Activated naive CD4-positive, alpha-beta T cell treated with anti-CD3 and anti-CD28 coated beads, Interleukin-2, amount 50 U/mL, for 16 hours (primary cell): ENCODE data around the gene VWA8.
"Not testable (repeated sequence)": the region's sequence is repeated elsewhere in the genome, so short reads cannot be mapped to it uniquely, and the experiment has no call there.

Experiments used
- DNase-seq: peaks from one replicate; pipeline ENCODE4 v3.0.0-alpha.2; 2020

Gene VWA8

GRCh38 chr13:41571817-41572340, 389.0 kb downstream of the VWA8 start:
- DNase-seq, result not testable (repeated sequence)

- DNase-seq, result no peak
These were observed 391.9 kb downstream of the VWA8 start for GRCh38 chr13:41568972-41569351.

GRCh38 chr13:41568143-41568971, 392.6 kb downstream of the VWA8 start:
- DNase-seq, result no peak

- DNase-seq, result no peak
These were observed 393.5 kb downstream of the VWA8 start for GRCh38 chr13:41567363-41567762.

- DNase-seq, result no peak
These were observed 395.1 kb downstream of the VWA8 start for GRCh38 chr13:41565846-41566245.

DNA sequence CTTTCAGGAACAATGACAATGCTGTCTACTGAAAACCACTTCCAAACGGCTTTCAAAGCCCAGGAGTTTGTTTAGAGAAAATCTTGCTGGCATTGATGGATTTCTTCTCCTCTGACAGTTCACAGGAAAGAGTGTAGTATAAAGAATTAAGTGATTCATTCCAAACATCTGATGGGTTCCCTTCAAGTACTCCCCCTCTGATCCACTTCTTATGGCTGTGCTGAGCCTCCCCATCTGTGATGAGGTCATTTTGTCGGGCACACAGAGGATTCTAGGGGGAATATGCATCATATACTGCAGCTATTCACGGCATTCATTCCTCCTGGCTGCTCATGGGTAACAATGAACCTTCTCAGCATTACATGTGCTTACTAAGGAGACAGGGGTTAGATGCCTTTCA, 395.7 kb downstream of the VWA8 start:
- no peak for DNase-seq

DNA sequence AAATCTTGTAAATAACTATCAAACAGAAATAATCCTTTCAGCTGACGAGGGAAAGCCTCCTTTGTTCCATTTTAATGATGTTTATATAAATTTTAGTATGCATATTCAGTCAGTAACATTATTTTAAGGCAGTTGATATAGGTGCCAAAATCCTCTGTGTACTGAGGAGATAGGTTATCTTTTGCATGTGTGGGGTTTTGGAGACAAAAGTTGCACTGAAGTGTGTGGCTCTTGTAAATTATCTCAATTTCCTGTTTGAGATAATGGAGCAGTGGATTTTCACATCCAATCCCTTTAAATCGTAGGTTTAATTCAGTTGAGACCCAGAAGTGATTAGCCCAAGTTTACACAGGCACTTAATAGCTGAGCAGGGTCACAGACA, 396.9 kb downstream of the VWA8 start:
- no peak for DNase-seq

DNA sequence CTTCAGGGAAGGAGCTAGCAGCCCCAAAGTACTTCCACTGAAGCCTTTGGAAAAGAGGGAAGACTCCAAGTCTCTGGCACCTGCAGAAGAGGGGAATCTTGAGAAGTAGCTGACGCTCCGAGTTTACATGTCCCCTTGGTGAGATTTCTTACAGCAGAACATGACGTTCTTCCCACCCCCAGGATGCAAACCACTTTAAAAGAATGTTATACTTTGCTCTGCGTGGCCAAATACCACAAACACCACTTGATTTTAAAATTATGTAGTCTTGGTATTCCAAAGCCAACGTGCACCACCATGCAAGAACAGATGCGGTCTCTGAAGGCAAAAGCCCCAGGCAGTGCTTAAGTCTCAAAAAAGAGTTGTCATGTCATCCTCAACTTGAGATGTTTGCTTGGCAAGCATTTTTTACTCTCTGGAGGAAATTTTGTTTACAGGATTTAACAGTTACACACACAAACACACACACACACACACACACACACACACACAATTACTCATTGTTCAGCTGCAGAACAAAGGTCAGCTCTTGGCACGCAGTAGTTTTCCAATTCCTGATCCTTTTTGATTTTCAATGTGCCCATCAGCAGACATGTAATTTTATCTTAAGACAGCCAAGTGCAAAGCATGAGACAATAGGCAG, 397.4 kb downstream of the VWA8 start:
- DNase-seq, result no peak

DNA sequence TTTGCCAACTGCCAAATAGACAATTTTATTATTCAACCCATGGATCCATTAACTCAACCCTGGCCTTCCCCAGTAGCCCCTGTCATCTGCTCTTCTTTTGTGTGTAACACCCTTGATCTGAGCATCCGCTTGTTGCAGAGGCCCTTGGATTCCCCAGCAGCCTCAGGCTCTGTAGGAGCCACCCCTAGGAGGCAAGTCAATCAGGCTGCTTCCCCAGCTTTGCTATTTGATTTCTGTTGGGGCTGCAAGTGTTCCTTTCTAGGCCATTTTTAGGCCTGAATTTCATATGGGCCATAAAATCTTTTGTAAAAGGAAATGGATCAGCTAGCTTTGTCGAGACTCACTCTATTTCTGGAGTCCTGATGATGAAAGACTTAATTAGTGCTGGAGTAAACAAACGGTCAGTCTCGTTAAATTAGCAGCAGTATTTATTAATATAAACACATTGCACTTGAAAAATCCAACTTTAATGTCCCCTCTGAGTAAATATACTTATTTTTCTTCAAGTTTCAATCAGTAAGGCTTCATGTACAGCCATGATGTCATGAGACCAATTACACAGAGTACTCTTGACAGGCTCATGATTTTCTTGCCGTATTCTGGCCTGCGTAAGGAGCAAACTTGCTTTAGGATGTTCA, 398.2 kb downstream of the VWA8 start:
- DNase-seq, result no peak

DNA sequence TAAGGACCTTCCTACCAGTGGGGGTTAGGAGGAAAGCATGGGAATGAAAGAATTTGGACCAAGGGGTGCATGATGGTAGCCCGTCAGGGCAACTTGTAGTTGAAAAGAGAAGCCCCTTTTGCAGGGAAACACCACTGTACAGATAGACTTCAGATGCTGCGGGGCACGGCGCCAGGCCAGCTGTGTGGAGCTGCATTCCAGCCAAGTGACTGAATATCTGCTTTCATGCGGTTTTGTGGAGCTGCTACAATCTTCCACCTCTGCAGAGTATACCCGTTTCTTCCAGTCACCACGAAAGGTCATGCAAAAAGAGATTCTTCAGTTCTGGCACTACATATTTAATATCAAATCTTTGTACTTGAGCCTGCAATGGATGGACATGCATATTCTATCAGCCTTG, 398.8 kb downstream of the VWA8 start:
- no peak for DNase-seq

DNA sequence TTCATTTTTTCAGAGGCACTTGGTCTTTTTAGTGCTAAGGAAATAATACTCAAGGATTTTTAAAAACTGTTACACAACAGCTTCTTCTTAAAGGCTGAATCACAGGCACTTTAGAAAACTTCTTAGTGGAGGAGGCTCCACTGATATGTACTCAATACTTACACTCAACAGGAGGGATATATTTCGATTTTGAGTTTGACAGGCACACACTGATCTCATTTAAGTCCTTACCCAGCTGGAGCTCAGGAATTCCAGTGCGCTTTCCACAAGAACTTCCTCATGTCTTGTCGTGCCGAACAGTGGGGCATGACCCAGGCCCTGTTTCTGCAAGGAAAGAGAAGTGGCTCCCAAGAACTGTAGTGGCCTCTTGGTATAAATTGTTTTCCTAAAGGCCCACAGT, 399.7 kb downstream of the VWA8 start:
- DNase-seq, result no peak

GRCh38 chr13:41558781-41559560, 401.9 kb downstream of the VWA8 start:
- no peak for DNase-seq

DNA sequence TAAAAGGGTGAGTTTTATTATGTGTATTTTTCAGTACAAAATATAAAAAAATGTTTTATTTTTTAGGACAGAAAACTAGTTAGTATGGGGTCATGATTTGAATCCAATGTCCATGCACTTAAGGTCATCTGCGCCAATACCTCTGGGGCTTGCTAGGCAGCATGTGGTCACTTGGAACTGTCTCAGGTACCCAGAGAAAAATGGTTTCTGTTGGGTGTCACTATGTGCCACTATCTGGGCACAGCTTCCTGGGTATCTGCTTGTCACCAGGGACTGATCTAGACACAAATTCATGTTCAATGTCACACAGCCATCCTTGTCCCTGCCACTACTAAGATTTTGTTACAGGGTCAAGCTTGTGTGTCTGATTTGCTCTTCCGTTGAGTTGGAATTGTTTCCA, 403.2 kb downstream of the VWA8 start:
- no peak for DNase-seq

- no peak for DNase-seq
These were observed 406.1 kb downstream of the VWA8 start for GRCh38 chr13:41554626-41555386.

DNA sequence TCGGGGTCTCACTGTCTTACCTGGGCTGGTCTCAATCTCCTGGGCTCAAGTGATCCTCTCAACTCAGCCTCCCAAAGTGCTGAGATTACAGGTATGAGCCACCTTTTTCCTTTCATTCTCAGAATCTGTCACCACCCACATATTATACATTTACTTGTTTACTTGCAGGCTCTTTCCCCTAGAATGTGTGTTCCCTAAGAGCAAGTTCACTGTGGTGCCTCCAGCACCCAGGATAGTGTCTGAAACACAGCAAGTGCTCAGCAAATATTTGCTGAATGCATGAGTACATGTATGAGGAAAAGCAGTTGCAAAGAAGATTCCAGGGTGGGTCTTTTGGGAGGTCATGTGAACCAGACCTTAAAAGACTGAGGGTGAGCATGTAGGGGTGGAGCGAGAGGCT, 406.7 kb downstream of the VWA8 start:
- no peak for DNase-seq

GRCh38 chr13:41552031-41552430, 408.9 kb downstream of the VWA8 start:
- no peak for DNase-seq

DNA sequence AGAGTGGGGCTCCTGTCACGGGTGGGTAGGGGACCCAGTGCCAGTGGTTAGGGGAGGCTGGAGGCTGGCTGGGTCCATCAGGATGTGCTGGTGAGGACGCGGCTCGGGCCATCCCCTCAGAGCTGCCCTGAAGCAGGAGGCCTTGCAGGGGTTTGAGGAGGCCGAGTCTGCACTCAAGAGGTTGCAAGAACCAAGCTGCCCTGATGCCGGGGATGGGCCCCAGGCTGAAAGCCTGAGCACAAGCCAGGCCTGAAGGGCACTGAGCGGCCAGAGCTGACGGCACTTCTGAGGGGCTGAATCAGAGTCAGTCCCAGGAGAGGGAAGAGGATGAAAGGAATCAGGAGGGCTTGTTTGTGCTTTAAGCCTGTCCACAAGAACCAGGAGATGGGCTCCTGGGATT, 410.6 kb downstream of the VWA8 start:
- DNase-seq, result no peak

DNA sequence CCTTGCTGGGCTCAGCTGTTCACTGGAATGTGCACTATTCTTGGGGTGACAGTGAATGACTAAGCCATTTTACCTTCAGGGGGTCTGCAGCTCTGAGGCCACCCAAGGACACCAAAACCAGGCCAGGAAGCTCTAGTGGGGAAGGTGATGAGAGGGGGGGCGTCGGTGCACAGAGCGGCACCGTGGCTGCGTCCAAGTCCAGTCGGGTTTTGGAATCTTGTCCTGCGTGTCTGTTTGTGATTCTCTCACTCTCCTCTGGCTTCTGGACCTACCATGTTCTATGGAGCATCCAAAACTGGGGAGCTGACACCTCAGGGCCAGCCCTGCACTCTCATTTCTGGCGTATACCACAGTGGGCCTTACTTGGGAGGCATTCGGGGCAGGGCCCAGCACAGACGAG, 411.4 kb downstream of the VWA8 start:
- DNase-seq, result no peak

GRCh38 chr13:41548910-41549309, 412.0 kb downstream of the VWA8 start:
- no peak for DNase-seq

GRCh38 chr13:41548031-41548430, 412.9 kb downstream of the VWA8 start:
- DNase-seq, result no peak

DNA sequence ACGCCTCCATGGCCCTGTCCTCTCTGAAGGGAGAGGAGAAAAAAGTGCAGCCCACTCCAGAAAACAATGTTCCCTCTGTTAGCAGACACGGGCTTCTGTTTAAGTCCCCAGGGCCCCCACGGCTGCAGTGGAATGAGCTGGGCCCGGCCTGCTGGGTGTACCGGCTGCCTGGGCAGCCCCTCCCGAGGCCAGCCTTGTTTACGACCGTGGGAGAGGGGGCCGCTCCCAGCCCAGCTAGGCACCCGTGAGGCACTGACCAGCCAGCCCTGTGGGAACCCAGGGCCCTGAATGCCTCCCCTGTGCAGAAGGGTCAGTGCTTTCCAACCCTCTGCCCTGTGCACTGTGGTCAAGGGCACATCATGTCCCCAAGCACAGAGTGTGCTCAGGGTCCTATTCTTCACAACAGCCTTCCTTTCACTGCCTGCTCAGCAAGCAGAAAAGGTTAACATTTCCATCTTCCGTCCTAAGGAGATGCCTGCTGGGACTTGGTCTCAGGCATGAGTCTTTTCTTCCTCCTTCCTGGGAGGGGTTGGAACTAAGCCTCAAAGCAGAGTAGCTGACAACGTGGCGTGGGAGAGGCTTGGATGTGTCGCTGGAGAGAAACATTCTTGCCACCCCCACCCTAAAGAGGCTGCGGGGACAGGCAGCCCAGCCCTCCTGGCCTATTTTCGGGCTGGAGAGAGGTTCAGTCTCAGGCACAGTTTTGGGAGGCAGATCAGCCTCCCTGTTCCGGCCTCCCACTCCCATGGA, 413.5 kb downstream of the VWA8 start:
- no peak for DNase-seq
